Endothelial cell of umbilical vein (primary cell): ENCODE measurements around the gene FMNL2.

Experiments used
- EZH2 ChIP-seq: IDR thresholded peaks from 2 replicates; pipeline ENCODE4 v1.6.1; 2012; ENCODE audit warnings: borderline replicate concordance, low read depth, mild to moderate bottlenecking, moderate library complexity, low read length, inconsistent platforms; ENCODE audit not compliant: severe bottlenecking
- MAX ChIP-seq: IDR thresholded peaks from 2 replicates; pipeline ENCODE4 v1.6.1; 2011; ENCODE audit not compliant: insufficient read depth, insufficient read length
- MYC ChIP-seq: IDR thresholded peaks from one replicate; pipeline ENCODE4 v1.6.1; 2011; ENCODE audit warnings: mild to moderate bottlenecking, low read depth, low read length
- POLR2A ChIP-seq: IDR thresholded peaks from 2 replicates; pipeline ENCODE4 v1.6.1; 2012; ENCODE audit warnings: low read depth, mild to moderate bottlenecking, control low read depth, low read length
- POLR2AphosphoS5 ChIP-seq: IDR thresholded peaks from 2 replicates; pipeline ENCODE4 v1.6.1; 2012; ENCODE audit warnings: low read depth, mild to moderate bottlenecking, control low read depth, low read length, moderate library complexity; ENCODE audit not compliant: insufficient read depth
- TF ChIP-seq, protein P1 (sequence below), 2 donors: IDR thresholded peaks; 1 replicate in 1 of 2; 2 replicates in 1 of 2; pipeline ENCODE4 v1.5.1; 2011; ENCODE audit warnings: low read length in 2 of 2, mild to moderate bottlenecking in 2 of 2, moderate library complexity in 2 of 2, control low read depth in 1 of 2, inconsistent platforms in 1 of 2, low read depth in 1 of 2; ENCODE audit not compliant: insufficient read depth in 1 of 2; ENCODE audit errors: extremely low read depth in 1 of 2

- TF ChIP-seq EZH2, result no peak
- TF ChIP-seq, protein P1, sequence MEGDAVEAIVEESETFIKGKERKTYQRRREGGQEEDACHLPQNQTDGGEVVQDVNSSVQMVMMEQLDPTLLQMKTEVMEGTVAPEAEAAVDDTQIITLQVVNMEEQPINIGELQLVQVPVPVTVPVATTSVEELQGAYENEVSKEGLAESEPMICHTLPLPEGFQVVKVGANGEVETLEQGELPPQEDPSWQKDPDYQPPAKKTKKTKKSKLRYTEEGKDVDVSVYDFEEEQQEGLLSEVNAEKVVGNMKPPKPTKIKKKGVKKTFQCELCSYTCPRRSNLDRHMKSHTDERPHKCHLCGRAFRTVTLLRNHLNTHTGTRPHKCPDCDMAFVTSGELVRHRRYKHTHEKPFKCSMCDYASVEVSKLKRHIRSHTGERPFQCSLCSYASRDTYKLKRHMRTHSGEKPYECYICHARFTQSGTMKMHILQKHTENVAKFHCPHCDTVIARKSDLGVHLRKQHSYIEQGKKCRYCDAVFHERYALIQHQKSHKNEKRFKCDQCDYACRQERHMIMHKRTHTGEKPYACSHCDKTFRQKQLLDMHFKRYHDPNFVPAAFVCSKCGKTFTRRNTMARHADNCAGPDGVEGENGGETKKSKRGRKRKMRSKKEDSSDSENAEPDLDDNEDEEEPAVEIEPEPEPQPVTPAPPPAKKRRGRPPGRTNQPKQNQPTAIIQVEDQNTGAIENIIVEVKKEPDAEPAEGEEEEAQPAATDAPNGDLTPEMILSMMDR (IDR thresholded peaks at IDR 0.05; ENCODE audit: extremely low read depth in 1 of 2, insufficient read depth in 1 of 2, low read depth in 1 of 2, low read length in 2 of 2), result no peak
- TF ChIP-seq POLR2AphosphoS5, result no peak
- TF ChIP-seq MAX, result no peak
- TF ChIP-seq POLR2A, result no peak
- TF ChIP-seq MYC, result no peak
Observed at GRCh38 chr2:152441961-152442360, 107.0 kb downstream of the FMNL2 start.
